HS-5 (cell line): ENCODE data around the gene PLAAT4.
"Not testable (repeated sequence)": the region's sequence is repeated elsewhere in the genome, so short reads cannot be mapped to it uniquely, and the experiment has no call there.

Experiments used
- DNase-seq: peaks from one replicate; pipeline ENCODE4 v3.0.0-alpha.2; 2012; ENCODE audit warnings: low read depth

The PLAAT4 gene

GRCh38 chr11:63572026-63572688 lies 35.5 kb downstream of the PLAAT4 start:
- DNase-seq, result no peak

- DNase-seq, result no peak
These were observed 37.6 kb downstream of the PLAAT4 start for GRCh38 chr11:63573881-63574855.

DNA sequence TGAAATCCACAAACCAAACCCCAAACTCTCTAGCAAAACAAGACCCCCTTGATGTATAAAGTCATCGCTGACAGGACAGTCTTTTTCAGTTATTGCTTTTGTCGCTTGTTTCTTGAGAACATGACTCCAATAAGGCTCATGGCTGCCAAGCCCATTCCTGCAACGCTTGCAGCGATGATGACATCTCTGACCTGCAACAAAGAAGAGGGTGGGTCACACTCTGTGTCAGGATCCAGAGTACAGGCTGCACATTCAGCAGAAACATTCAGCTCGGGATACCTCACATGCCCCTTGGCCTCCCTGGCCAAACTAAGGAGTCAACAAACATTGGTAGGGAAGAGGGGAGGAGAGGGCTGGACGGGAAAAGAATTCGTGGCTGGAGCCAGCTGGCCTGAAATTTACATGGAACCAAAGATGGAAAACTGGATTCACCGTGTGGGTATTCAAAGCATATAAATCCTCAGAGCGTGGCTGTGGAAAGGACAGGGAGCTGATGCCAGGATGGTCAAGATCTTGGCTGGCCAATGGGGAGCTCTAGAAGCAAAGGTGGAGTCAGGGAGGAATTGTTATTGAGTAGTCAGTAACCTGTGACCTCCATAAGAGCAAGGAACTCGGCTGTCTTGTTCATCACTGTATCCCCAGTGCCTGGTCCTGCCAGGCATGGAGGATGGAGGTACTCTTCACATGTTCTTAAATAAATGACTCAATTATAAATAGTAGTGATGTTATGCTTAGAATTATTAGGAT lies 38.4 kb downstream of the PLAAT4 start:
- DNase-seq, result no peak

GRCh38 chr11:63578882-63579281 lies 42.3 kb downstream of the PLAAT4 start:
- DNase-seq, result not testable (repeated sequence)

- DNase-seq, result not testable (repeated sequence)
These were observed 44.6 kb downstream of the PLAAT4 start for GRCh38 chr11:63581224-63581623.

- DNase-seq, result no peak
These were observed 46.7 kb downstream of the PLAAT4 start for GRCh38 chr11:63583357-63583677.

GRCh38 chr11:63586451-63587166 lies 50.0 kb downstream of the PLAAT4 start:
- no peak for DNase-seq

- DNase-seq, result no peak
These were observed 52.4 kb downstream of the PLAAT4 start for GRCh38 chr11:63589000-63589399.

DNA sequence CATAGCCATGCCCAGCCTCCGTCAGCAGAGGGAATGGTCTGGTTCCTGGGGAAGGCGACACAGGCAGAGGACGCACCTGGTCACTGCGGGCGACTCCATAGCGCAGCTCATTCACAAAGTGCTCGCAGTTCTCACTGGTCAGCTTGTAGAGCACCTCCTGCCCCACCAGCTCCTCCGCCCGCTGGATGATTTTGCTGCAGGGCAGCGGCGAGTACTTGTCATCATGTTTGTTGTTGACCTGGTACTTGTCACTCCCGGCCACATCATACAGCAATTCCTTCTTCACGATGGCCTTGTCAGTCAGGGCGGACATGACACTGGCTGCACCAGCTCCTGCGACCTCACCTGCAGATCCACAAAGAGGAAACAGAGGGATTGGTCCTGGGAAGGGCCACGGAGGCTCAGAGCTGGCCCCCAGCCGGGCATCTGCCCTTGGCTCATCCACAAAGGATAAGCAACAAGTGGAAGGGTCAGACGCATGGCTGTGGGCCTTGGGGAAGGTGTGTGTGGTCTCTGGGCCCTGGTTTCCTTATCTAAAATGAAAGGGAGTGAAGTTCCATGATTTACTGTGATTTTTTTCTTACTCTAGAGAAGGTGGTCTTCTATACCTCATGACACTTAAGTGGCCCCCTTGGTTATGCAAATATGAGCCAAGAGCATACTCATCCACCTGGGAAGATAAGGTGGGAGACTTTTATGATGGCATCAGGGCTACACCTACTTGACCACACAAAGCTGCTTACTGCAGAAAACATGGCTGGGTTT lies 53.6 kb downstream of the PLAAT4 start:
- DNase-seq, result no peak

DNA sequence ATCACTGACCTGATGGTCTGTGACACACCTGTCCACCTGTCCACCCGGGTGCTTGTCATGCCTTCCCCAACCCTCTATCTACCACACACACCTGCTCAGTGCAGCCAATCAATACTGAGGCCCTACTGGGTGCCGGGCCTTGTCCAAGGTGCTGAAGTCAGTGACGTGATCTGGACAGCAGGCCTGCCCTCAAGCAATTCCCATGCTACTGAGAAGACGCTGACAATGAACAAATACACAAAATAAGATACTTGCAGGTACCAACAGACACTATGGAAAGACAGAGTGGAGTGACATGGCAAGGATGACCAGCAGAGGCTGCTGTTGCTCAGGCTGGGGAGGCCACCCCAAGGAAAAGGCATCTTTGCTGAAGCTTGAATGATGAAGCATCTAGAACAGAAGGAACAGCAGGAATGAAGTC lies 56.4 kb downstream of the PLAAT4 start:
- DNase-seq, result no peak

- DNase-seq, result no peak
These were observed 58.7 kb downstream of the PLAAT4 start for GRCh38 chr11:63595296-63595695.
